Measurements from ENCODE around the gene MARCHF2. TPM values are rescaled to one million over a fixed set of nuclear protein-coding genes. Genes with fewer than 3 reads are reported as not detected.

MARCHF2 gene
- polyA plus RNA-seq, 1 donor from 2014 or later, result 67.9 TPM

DNA sequence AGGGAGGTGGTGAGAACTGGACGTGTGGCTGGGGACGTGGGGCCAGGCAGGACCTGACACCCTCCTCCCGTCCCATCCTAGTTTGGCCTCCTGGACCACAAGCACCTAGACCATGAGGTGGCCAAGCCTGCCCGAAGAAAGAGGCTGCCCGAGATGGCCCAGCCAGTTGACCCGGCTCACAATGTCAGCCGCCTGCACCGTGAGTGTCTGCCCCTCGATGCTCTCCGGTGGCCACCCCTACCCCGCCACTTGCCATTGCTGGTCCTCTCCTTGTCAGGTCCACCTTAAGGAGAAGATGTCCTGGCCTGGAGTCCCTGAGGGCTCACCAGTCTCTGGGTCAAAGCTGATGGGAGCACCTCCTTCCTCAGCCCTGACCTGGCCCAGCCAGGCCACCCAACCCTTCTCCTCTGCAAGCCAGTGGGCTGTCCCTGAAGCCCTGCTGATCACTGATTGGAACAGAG, 47.0 kb upstream of the MARCHF2 start:
- H3K36me3 ChIP-seq (ENCODE audit: insufficient read depth, low read length), result no peaks in the 10 kb centered on the region
- H3K4me2 ChIP-seq (ENCODE audit: low read length), result no peak overlapping the region
- peaks cover 45% of the 10 kb centered on the region for H3K27me3 ChIP-seq (ENCODE audit: insufficient read depth, low read depth, low read length)
- H3K9me3 ChIP-seq (ENCODE audit: low read length), result no peaks in the 10 kb centered on the region
- no peak overlapping the region for H3K4me3 ChIP-seq (ENCODE audit: low read length)
- no peaks in the 10 kb centered on the region for H4K20me1 ChIP-seq (ENCODE audit: insufficient read depth)
- H3K79me2 ChIP-seq (replicated peaks; ENCODE audit: insufficient read depth, low read length), result no peaks in the 10 kb centered on the region
- no peak overlapping the region for H3K27ac ChIP-seq (ENCODE audit: low read length)
- TF ChIP-seq EZH2 (IDR thresholded peaks at IDR 0.05; ENCODE audit: borderline replicate concordance, insufficient read depth, low read length, poor library complexity, severe bottlenecking), result no peak
- no peak for TF ChIP-seq RAD21 (conservative IDR thresholded peaks at IDR 0.05)
- TF ChIP-seq MXI1 (conservative IDR thresholded peaks at IDR 0.05; ENCODE audit: poor library complexity, severe bottlenecking), result no peak
- no peak for TF ChIP-seq POLR2AphosphoS5 (IDR thresholded peaks at IDR 0.05)
- TF ChIP-seq, protein P1, sequence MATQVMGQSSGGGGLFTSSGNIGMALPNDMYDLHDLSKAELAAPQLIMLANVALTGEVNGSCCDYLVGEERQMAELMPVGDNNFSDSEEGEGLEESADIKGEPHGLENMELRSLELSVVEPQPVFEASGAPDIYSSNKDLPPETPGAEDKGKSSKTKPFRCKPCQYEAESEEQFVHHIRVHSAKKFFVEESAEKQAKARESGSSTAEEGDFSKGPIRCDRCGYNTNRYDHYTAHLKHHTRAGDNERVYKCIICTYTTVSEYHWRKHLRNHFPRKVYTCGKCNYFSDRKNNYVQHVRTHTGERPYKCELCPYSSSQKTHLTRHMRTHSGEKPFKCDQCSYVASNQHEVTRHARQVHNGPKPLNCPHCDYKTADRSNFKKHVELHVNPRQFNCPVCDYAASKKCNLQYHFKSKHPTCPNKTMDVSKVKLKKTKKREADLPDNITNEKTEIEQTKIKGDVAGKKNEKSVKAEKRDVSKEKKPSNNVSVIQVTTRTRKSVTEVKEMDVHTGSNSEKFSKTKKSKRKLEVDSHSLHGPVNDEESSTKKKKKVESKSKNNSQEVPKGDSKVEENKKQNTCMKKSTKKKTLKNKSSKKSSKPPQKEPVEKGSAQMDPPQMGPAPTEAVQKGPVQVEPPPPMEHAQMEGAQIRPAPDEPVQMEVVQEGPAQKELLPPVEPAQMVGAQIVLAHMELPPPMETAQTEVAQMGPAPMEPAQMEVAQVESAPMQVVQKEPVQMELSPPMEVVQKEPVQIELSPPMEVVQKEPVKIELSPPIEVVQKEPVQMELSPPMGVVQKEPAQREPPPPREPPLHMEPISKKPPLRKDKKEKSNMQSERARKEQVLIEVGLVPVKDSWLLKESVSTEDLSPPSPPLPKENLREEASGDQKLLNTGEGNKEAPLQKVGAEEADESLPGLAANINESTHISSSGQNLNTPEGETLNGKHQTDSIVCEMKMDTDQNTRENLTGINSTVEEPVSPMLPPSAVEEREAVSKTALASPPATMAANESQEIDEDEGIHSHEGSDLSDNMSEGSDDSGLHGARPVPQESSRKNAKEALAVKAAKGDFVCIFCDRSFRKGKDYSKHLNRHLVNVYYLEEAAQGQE (IDR thresholded peaks at IDR 0.05; ENCODE audit: borderline replicate concordance), result no peak
- TF ChIP-seq SMC3 (conservative IDR thresholded peaks at IDR 0.05; ENCODE audit: poor library complexity), result no peak
- TF ChIP-seq, protein P2, sequence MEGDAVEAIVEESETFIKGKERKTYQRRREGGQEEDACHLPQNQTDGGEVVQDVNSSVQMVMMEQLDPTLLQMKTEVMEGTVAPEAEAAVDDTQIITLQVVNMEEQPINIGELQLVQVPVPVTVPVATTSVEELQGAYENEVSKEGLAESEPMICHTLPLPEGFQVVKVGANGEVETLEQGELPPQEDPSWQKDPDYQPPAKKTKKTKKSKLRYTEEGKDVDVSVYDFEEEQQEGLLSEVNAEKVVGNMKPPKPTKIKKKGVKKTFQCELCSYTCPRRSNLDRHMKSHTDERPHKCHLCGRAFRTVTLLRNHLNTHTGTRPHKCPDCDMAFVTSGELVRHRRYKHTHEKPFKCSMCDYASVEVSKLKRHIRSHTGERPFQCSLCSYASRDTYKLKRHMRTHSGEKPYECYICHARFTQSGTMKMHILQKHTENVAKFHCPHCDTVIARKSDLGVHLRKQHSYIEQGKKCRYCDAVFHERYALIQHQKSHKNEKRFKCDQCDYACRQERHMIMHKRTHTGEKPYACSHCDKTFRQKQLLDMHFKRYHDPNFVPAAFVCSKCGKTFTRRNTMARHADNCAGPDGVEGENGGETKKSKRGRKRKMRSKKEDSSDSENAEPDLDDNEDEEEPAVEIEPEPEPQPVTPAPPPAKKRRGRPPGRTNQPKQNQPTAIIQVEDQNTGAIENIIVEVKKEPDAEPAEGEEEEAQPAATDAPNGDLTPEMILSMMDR (IDR thresholded peaks at IDR 0.05; ENCODE audit: poor library complexity, severe bottlenecking), result no peak
- TF ChIP-seq EP300 (conservative IDR thresholded peaks at IDR 0.05; ENCODE audit: poor library complexity, severe bottlenecking), result no peak
- TF ChIP-seq TAF1 (IDR thresholded peaks at IDR 0.05; ENCODE audit: low read depth), result no peak
- H2AFZ ChIP-seq (ENCODE audit: low read depth, low read length), result no peak overlapping the region
- no peaks in the 10 kb centered on the region for H3K9me2 ChIP-seq (ENCODE audit: insufficient read depth, low read length)
- no peaks in the 10 kb centered on the region for H3F3A ChIP-seq (ENCODE audit: insufficient read depth, low read length, poor library complexity, severe bottlenecking)
- no peak overlapping the region for H3K9ac ChIP-seq (ENCODE audit: low read length)

DNA sequence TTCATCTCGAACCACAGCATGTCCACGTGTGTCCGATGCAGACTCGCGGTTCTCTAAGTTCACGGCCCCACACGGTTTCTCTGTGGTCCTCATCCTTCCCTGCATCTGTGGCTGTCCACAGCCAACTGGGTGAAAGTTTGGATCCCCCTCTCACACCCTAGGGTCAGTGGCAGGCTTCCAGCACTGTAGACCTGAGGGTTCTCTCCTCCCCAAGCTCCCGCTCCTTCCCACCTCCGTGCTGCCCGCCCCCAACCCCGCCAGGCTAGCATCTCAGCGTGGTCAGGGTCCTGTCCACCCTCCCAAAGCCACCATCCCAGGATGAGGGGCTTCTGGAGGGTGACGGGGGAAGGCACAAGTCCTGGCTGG, 46.2 kb upstream of the MARCHF2 start:
- TF ChIP-seq EP300 (conservative IDR thresholded peaks at IDR 0.05; ENCODE audit: poor library complexity, severe bottlenecking) (no peak), MXI1 (conservative IDR thresholded peaks at IDR 0.05; ENCODE audit: poor library complexity, severe bottlenecking) (no peak), RAD21 (conservative IDR thresholded peaks at IDR 0.05) (no peak), TAF1 (IDR thresholded peaks at IDR 0.05; ENCODE audit: low read depth) (no peak), POLR2AphosphoS5 (IDR thresholded peaks at IDR 0.05) (no peak), SMC3 (conservative IDR thresholded peaks at IDR 0.05; ENCODE audit: poor library complexity) (no peak), EZH2 (IDR thresholded peaks at IDR 0.05; ENCODE audit: borderline replicate concordance, insufficient read depth, low read length, poor library complexity, severe bottlenecking) (no peak)
- TF ChIP-seq, protein P1 (IDR thresholded peaks at IDR 0.05; ENCODE audit: borderline replicate concordance), result no peak
- TF ChIP-seq, protein P2 (IDR thresholded peaks at IDR 0.05; ENCODE audit: poor library complexity, severe bottlenecking), result no peak
- no peaks in the 10 kb centered on the region for H3K9me2 ChIP-seq (ENCODE audit: insufficient read depth, low read length)
- no peak overlapping the region for H3K4me2 ChIP-seq (ENCODE audit: low read length)
- no peak overlapping the region for H2AFZ ChIP-seq (ENCODE audit: low read depth, low read length)
- H3K27me3 ChIP-seq (ENCODE audit: insufficient read depth, low read depth, low read length), result peaks cover 42% of the 10 kb centered on the region
- H4K20me1 ChIP-seq (ENCODE audit: insufficient read depth), result no peaks in the 10 kb centered on the region
- no peak overlapping the region for H3K27ac ChIP-seq (ENCODE audit: low read length)
- no peak overlapping the region for H3K4me3 ChIP-seq (ENCODE audit: low read length)
- H3F3A ChIP-seq (ENCODE audit: insufficient read depth, low read length, poor library complexity, severe bottlenecking), result no peaks in the 10 kb centered on the region
- H3K36me3 ChIP-seq (ENCODE audit: insufficient read depth, low read length), result no peaks in the 10 kb centered on the region
- H3K9ac ChIP-seq (ENCODE audit: low read length), result no peak overlapping the region
- H3K9me3 ChIP-seq (ENCODE audit: low read length), result no peaks in the 10 kb centered on the region
- H3K79me2 ChIP-seq (replicated peaks; ENCODE audit: insufficient read depth, low read length), result no peaks in the 10 kb centered on the region

All from neural cell (in vitro differentiated cells).